Measurements from ENCODE around the gene SNPH.

Gene SNPH

DNA sequence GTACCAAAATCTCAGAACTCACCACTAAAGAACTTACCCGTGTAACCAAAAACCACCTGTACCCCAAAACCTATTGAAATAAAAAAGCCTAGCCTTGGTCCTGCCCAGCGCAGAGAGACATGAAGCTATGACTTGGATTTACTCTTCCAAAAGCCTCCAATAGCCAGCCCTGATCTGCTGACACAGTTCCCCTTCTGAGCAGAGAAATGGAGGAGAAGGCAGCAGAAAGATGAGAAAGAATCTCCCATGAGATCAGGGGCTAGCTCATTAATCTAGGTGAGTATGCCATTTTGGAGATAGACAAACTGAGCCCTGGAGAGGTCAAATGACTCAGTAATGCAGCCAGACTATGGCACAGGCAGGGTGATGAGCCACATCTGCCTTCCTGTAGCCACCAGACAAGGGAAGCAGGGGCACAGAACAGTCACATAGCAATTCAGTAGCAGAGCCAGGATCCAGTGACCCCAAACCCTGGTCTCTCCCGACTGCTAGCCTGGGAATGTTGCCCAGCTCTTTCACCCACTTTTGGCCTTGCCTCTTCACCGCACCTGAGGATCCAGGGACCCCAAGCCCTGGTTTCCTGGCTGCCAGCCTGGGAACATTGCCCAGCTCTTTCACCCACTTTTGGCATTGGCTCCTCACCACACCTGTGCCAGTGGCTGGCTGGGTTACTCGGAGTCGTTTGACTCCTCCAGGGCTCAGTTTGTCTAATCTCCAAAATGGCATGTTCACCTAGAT, 70.0 kb downstream of the SNPH start:
- no peak for DNase-seq (ENCODE audit: low read depth)
- no peak for TF ChIP-seq CTCF (IDR thresholded peaks at IDR 0.05; ENCODE audit: low read depth, low read length)
- TF ChIP-seq POLR2A (IDR thresholded peaks at IDR 0.05; ENCODE audit: extremely low read depth, insufficient read length), result no peak
- no peak for TF ChIP-seq MYC (IDR thresholded peaks at IDR 0.05; ENCODE audit: low read depth, low read length)
- TF ChIP-seq, protein P1, sequence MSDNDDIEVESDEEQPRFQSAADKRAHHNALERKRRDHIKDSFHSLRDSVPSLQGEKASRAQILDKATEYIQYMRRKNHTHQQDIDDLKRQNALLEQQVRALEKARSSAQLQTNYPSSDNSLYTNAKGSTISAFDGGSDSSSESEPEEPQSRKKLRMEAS (IDR thresholded peaks at IDR 0.05; ENCODE audit: low read depth, low read length), result no peak
- no peak overlapping the region for H3K4me3 ChIP-seq (ENCODE audit: low read depth, low read length)

DNA sequence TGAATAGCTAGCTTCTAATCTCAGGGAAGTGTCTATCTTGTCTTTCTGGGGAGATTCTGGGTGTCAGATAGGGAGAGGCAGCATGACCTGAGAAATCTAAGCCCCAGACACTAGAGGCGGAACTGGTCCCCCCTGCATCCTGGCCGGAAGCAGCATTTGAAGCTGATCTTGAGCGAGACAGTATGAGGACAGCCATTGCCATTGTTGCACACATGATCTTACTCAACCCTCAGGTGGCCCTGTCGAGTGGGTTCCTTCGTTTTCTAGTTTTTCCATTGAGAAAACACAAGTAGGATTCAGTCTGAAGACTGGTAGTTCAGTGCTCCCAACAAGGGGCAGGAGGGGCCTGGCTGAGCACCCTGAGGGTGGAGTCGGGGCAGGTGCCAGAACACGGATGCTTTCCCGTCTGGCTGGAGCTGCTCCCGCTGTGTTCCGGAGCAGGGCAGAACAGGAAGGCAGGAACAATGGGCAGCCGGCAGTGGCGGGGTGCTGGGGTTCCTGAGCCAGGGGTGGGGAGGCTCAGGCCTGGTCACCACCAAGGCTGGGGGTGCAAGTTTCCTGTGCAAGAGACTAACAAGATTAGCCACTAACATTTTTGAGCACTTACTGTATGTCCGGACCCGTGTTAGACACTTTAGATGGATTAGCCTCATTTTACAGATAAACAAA, 70.7 kb downstream of the SNPH start:
- H3K4me3 ChIP-seq (ENCODE audit: low read depth, low read length), result no peak overlapping the region
- TF ChIP-seq POLR2A (IDR thresholded peaks at IDR 0.05; ENCODE audit: extremely low read depth, insufficient read length), result no peak
- no peak for TF ChIP-seq CTCF (IDR thresholded peaks at IDR 0.05; ENCODE audit: low read depth, low read length)
- TF ChIP-seq, protein P1 (IDR thresholded peaks at IDR 0.05; ENCODE audit: low read depth, low read length), result no peak
- TF ChIP-seq MYC (IDR thresholded peaks at IDR 0.05; ENCODE audit: low read depth, low read length), result no peak
- DNase-seq (ENCODE audit: low read depth), result no peak

DNA sequence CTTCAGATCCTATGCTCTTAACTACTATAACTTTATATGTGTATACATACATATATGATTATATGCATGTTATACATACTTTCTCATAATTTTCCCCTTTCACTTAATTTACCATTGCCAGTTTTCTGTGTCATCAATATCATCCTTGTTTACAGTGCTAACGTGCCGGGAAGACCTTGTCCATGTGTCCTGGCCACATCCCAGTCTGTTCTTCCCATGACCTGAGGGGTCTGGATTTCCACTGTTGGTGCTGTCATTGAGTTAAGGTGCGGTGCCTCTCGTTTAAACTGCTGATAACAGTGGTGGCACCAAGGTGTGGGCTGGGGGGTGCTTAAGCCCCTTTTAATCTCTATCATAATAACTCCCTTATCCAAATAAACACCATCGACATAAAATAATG, 71.3 kb downstream of the SNPH start:
- no peak overlapping the region for H3K4me3 ChIP-seq (ENCODE audit: low read depth, low read length)
- DNase-seq (ENCODE audit: low read depth), result no peak
- TF ChIP-seq MYC (IDR thresholded peaks at IDR 0.05; ENCODE audit: low read depth, low read length) (no peak), CTCF (IDR thresholded peaks at IDR 0.05; ENCODE audit: low read depth, low read length) (no peak), POLR2A (IDR thresholded peaks at IDR 0.05; ENCODE audit: extremely low read depth, insufficient read length) (no peak)
- TF ChIP-seq, protein P1 (IDR thresholded peaks at IDR 0.05; ENCODE audit: low read depth, low read length), result no peak

- H3K4me3 ChIP-seq (ENCODE audit: low read depth, low read length), result no peak overlapping the region
- TF ChIP-seq CTCF (IDR thresholded peaks at IDR 0.05; ENCODE audit: low read depth, low read length) (no peak), POLR2A (IDR thresholded peaks at IDR 0.05; ENCODE audit: extremely low read depth, insufficient read length) (no peak), MYC (IDR thresholded peaks at IDR 0.05; ENCODE audit: low read depth, low read length) (no peak)
- TF ChIP-seq, protein P1 (IDR thresholded peaks at IDR 0.05; ENCODE audit: low read depth, low read length), result no peak
- DNase-seq (ENCODE audit: low read depth), result no peak
These were observed 72.0 kb downstream of the SNPH start for GRCh38 chr20:1338096-1338495.

DNA sequence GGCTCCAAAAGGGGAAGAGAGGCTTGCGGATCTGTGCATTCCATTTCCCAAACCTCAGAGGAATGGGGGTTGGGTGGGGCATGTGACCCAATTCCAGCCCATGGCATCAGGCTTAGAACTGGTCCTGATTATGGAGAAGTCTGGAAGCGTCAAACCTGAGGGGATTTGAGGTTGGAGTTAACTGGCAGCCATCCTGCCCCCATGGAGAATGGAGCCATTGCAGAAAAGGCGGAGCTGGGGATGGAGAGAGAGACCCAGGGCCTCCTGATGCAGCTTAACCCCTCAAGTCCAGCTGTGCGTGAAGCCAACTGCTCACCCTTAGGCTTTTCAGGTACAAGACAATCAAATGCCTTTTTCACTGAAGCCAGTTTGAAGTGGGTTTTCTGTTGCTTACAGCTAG, 72.7 kb downstream of the SNPH start:
- DNase-seq (ENCODE audit: low read depth), result no peak
- TF ChIP-seq CTCF (IDR thresholded peaks at IDR 0.05; ENCODE audit: low read depth, low read length) (no peak), POLR2A (IDR thresholded peaks at IDR 0.05; ENCODE audit: extremely low read depth, insufficient read length) (no peak), MYC (IDR thresholded peaks at IDR 0.05; ENCODE audit: low read depth, low read length) (no peak)
- TF ChIP-seq, protein P1 (IDR thresholded peaks at IDR 0.05; ENCODE audit: low read depth, low read length), result no peak
- H3K4me3 ChIP-seq (ENCODE audit: low read depth, low read length), result no peak overlapping the region

Measured in NB4 (cell line).